ENCODE measurements around the gene ACSL3.
"Not testable (repeated sequence)": the region's sequence is repeated elsewhere in the genome, so short reads cannot be mapped to it uniquely, and the experiment has no call there.

GRCh38 chr2:222848031-222848430, 12.8 kb upstream of the ACSL3 start:
- TF ChIP-seq CTCF (conservative IDR thresholded peaks at IDR 0.05; ENCODE audit: low read length); EZH2phosphoT487 (IDR thresholded peaks at IDR 0.05; ENCODE audit: borderline replicate concordance): not testable (repeated sequence)

Data from Loucy (cell line).